Fibroblast of skin of back (primary cell): ENCODE data around the gene CYB561D2.

Source experiments
- DNase-seq: peaks from one replicate; pipeline ENCODE4 v3.0.0-alpha.2; 2013

The CYB561D2 gene

DNA sequence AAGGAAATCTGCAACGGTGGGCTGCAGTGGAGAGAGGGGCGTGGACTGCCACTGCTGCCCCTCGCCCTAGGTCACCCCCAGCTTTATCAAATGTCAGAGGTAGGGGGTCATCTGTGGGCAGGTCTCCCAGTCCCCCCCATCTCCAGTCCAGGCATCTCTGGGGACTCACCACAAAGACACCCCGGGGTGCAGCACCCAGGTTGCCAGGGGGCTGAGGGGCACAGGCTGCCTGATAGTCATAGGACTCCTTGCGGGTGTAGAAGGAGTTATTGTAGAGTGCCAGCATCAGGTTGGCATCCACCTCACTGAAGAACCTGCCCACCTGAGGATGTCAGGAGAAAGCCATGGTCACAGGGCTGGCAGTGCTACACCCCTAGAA, 15.2 kb downstream of the CYB561D2 start:
- no peak for DNase-seq

GRCh38 chr3:50369012-50369670, 18.5 kb downstream of the CYB561D2 start:
- DNase-seq, result no peak

DNA sequence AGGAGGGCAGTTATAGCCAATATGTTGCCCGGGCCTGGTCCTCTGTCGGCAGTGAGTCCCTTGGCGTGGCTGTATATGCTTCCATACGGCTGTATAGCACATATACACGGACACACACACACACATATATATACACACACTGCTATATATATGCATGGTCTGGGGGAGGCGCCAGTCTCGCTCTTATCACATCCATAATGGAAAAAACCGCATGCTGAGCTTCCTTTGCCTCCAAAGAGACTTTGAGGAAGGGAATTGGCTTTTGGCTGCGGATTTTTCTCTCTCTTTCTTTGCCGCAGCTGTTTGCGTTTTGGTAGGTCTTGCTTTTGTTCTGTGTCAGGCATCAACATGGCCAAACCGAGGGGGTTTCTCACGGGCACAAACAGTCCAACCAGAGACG, 19.9 kb downstream of the CYB561D2 start:
- peak; percentile 40 for DNase-seq

DNA sequence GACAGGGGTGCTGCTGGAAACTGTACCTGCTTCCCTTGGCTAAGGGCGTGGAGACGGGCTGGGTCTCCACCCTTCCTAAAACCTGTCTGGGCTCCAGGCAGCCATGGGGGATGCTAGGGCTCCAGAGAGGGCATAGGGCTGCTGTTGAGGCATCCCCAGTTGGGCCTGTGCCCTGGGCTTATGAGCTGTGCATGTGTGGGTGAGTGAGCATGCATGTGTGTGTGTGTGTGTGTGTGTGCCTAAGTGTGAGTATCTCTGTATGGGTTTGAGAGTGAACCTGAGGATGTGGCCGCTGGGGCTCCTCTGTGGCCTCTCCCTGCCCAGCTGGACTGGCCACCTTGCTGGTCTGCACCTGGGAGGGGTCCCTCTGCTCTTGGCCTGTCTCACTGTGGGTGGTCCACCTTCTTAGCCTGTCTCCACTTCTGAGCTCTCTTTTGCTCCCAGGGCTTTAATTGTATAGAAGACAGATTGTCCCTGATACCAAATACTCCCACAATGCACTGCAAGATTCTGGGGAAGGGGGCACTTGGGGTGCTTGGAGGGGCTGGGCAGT, 20.5 kb downstream of the CYB561D2 start:
- DNase-seq, result no peak

- DNase-seq, result no peak
These were observed 21.7 kb downstream of the CYB561D2 start for GRCh38 chr3:50372349-50372748.

DNA sequence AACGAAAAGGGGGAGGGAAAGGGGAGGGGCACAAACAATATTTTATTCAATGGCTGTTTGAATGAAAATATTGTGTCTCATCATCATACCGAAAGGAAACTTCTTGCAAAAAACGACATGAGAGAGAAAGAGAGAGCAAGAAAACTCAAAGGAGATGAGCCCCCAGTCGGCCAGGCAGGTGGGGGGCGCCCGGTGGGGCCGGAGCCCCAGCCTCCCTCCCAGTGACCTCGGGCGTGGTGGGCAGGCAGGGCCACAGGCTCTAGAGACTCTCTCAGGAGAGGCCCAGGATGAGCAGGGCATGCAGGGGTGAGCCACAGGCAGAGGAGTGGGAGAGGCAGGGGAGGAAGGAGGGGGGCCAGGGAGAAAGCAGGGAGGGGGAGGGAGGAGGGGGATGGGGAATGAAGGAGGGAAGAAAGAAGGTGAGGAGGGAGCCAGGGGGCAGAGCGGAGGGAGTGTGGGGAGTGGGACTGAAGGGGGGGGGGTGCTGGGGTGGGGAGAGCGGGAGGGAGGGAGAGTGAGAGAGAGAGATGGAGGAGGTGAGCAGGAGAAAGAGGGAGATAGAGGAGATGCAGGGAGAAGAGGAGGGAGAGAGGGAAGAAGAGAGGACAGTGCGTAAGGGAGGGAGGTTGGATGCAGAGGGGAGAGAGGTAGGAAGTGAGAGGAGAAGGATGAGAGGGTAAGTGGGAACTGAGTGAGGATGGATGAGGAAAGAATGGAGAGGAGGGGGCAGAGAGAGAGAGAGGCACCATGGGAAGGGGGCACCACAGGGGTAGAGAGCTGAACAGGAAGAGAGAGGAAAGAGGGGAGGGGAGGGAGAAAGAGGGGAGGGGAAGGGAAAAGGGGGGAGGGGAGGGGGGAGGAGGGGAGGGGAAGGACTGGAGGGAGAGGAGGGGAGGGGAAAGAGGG, 22.7 kb downstream of the CYB561D2 start:
- DNase-seq, result no peak

DNA sequence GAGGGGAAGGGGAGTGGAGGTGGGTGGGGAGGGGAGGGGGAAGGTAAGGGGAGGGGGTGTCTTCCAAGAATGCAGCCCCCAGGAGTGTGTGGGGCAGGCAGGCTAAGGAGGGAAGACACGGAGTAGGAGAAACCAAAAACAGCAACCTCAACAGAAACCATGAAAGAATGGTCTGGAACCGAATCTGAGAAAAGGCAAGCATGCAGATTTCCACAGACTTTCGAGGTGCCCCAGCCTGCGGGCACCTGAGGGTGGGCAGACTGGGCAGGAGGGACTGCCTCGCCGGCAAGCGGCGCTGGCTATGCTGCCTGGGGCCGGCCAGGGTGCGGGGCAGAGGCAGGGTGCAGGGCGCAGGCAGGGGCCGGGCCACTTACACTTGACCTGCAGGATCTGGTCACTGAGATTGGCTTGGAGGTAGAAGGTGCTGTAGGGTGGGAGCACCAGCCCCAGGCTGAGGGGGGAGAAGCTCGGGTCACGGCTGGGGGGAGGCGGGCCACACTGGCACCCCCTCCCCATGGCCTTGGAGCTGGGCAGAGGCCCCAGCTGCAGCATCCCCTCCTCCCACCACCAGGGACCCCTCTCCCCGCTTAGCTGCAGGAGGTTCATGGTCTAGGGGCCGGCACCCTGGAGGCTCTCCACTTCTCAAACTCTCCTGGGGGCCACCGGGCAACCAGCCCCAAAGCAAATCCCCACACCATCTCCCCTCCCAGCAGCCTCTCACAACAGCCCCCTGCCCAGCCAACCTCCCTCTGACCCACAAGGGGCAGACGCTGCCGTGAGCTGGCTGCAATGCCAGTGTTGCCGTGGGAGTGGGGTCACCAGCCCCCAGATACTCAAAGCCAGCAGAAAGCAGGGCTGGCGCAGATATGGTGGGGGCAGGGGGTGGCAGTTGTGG, 23.9 kb downstream of the CYB561D2 start:
- DNase-seq, result no peak

DNA sequence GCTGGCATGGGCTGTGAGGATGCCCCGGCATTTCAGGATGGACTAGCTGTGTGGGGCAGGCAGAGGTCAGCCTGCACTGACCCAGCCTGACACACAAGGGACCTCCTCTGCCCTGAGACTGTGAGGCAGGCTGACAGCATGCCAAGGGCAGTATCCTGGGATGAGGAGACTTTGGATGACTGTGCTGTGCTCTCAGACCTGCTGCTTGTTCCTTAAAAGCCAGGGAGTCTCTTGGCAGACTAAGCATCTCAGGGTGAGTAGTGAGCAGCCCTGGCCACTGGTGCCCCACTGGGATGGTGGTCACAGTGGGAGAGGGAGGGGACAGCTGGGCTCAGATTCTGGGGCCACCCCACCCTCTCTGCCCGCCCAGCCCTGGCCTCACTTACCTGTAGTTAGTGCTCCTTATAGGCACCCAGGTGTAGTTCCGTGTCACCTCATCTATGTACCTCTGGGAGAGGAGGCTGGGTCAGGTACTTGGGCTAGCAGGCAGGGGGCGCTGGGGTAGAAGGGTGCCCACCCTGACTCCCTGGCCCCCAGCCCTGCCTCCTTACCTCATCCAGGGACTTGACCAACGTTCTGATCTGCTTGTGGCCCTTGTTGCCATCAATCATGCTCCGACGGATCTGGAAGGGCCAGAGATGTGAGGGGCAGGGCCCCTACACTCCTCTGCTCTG, 24.7 kb downstream of the CYB561D2 start:
- DNase-seq, result no peak

DNA sequence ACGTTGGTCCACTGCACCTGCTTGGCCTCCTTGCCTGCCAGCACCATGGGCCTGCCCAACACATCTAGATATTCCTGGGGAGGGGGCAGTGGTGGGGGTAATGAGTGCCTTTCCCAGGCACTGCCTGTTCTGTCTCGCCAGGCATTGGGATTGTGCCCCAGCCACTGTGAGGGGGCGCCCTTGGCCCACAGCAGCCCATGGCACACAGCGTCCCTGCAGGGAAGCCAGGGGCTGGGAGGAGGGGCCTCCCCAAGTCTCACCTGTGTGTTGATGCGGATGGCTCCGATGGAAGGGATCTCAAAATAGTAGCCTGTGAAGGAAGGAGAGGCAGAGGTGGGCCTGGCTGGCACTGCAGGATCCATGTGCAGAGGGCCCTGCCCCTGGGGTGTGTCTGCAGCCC, 27.4 kb downstream of the CYB561D2 start:
- no peak for DNase-seq

- DNase-seq, result no peak
These were observed 28.1 kb downstream of the CYB561D2 start for GRCh38 chr3:50378757-50379156.

- no peak for DNase-seq
These were observed 29.9 kb downstream of the CYB561D2 start for GRCh38 chr3:50380405-50381085.

- DNase-seq, result no peak
These were observed 30.7 kb downstream of the CYB561D2 start for GRCh38 chr3:50381383-50381782.

DNA sequence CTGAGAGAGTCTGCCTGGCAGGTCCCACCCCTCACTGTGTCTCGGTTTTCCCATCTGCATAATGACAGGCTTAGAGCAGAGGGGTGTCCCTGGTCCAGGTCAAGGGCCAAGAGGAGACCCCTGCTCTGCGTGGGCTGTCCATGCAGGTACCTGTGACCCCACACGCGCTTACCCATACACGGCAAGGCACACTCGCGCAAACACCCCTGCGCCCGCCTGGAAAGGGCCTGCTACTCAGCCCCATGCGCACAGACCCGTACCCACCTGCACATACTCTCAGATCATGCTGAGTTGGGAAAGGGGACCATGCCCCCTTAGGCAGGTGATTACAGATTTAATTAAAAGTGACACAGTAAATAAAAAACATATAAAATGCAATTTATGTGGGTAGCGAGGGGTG, 32.1 kb downstream of the CYB561D2 start:
- DNase-seq, result no peak

GRCh38 chr3:50383750-50384149, 33.1 kb downstream of the CYB561D2 start:
- DNase-seq, result no peak

DNA sequence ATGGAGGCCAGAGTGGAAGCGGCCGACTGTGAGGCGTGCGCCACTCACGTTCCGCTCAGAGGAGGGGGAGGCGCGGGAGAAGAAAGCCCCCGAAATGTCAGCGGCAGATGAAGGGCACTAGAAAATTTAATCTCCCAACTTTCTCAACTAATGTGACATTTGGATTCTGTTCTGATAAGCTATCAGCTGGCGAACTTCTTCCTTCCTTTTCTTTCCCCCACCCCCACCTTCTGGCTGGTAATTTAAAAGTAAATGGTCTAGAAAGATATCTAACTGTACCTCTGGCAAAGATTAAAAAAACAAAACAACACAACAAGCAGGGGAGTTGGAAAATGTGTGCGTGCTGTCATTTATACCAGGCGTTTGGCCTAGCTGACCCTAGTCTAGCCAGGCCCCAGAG, 35.1 kb downstream of the CYB561D2 start:
- no peak for DNase-seq

DNA sequence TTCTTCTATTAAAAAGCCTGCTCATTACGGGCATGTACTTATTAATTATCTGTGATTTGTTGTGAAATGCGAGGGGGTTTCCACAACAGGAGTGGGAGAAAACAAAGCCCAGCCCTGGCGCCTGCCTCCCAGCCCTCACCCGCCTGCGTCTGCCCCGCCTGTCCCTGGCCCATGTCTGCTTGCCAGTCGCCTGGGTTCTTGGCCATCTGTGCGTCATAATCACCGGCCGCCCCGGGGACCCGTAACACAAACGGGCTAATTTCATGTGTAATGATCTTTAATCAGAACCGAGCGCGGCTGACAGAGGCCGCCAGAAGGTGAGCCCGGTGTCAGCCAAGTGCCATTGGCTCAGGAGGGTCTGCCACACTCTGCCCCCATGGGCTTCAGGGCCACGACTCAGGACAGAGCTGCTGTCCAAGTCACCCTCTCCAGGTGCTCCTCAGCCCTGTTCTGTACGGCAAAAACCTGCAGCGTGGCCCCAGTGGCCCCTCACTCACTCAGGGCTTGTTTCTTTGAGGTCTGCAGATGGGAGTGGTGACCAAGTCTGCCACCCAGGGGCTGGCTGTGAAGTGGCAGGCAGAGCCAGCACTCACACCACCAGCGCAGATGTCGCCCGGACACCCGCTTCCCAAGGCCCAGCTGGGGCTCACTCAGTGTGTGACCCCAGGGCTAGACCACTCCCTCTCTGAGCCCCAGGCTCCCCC, 37.5 kb downstream of the CYB561D2 start:
- DNase-seq, result no peak

- peak; percentile 11 for DNase-seq
These were observed 38.2 kb downstream of the CYB561D2 start for GRCh38 chr3:50388720-50389413.

- DNase-seq, result no peak
These were observed 38.7 kb downstream of the CYB561D2 start for GRCh38 chr3:50389414-50389767.

DNA sequence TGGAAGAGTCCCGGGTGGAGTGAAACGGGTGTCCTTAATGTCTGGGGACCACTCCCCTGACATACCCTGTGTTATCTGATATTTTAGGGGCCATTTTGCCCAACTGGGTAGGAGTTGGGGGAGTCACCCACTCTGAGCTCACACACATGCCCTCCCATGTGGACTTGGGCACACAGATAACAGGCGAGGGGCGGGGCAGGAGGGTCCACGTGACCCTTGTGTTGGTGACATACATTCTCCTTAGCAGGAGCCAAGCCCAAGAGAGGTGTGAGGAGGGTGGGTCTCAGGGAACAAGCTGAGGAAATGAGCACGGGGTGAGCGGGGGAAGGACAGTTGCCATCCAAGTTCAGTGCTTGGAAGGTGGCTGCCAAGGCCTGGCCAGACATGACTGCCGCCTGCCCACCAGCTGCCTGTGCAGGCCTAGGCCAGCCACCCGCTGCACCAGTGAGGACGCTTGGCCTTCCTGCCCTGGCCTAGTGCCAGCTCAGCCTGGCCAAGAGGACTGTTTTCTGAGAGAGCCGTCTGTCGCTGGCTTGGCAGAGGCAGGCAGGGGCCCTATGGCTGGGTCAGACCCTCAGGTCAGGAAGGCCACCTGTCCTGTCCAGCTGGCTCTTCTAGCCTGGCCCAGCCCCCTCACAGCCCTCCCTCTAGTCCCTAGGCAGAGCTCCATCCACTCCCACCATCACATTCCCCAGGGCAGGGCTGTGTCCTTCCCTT, 40.0 kb downstream of the CYB561D2 start:
- no peak for DNase-seq
